CD4-positive, alpha-beta T cell treated with Interleukin-10 for 1 hour (primary cell): ENCODE data around the gene HMGN4.
A peak's percentile ranks its signal among the peaks of the same experiment; 100 is the strongest.
"Not testable (repeated sequence)": the region's sequence is repeated elsewhere in the genome, so short reads cannot be mapped to it uniquely, and the experiment has no call there.

ENCODE experiments used
- DNase-seq: peaks from one replicate; pipeline ENCODE4 v3.0.0-alpha.2; 2020

HMGN4 gene

DNA sequence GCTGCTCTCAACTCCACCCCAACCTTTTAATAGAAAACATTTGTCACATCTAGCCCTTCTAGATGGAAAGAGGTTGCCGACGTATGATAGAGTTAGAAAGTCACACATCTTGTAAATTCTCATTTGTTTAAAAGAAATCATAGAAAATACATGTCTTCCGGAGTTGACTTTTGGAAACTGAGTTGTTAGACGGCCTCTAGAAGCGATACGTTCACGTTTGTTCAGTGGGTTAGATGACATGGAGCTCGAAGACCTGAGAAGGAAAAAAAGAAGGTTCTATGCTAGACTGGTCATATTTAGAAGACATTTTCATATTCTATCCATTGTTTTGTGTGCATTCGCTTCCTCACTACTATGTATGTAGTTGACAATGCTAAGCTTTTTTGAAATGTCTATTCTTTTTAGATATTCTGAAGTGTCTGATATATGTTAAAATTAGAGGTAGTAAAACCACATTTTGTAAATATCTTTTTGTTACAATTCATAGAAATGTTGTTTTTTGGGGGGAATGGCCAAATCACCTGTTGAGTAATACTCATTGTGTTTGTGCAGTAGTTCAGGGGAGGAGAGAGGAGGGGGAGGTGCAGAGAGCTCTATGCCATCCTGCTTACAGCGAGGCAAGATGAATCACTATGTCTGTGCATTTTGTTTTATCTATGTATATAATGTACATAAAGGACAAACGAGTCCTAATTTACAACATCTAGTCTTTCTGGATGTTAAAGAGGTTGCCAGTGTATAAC, 15.5 kb upstream of the HMGN4 start:
- DNase-seq = not testable (repeated sequence)

DNA sequence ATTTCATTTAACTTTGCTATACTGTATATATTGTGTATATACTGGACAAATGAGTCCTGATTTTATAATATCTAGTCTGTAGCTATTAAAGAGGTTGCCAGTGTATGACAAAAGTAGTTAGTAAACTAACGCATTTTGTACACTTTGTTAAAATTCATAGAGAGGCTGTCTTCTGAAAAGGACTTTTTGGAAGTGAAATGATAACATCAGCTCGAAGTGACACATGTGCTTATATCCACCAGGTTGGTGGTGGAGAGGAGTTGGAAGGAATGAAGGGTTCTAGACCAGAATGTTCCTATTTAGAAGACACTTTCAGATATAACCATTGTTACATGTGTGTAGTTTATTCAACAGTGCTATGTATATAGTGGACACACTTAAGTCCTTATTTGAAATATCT, 13.9 kb upstream of the HMGN4 start:
- DNase-seq = not testable (repeated sequence)

GRCh38 chr6:26524722-26525370, 13.3 kb upstream of the HMGN4 start:
- DNase-seq = no peak

DNA sequence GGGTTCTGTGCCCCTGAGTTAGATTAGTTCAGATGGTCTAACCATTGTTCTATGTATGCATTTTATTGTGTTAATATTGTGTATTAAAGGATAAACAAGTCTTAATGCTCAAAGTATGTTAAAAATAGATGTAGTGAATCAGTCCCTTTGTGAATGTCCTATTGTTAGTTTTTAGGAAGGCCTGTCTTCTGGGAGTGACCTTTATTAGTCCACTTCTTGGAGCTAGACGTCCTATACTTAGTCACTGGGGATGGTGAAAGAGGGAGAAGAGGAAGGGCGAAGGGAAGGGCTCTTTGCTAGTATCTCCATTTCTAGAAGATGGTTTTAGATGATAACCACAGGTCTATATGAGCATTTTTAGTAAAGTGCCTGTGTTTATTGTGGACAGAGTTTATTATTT, 12.3 kb upstream of the HMGN4 start:
- DNase-seq = no peak

DNA sequence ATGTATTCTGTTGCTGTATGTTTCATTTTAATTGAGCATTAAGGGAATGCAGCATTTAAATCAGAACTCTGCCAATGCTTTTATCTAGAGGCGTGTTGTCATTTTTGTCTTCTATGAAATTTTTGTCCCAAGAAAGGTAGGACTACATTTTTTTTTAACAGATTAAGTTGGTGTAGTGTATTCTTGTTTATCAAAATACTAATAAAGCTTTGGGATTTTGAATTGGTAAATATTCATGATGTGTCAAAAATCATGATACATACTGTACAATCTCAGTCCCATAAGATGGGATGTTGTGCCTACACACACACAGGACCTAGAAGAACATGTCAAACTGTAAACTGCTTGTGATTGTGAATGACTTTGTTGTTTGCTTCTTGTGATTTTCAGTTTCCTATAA, 11.2 kb upstream of the HMGN4 start:
- DNase-seq = no peak

DNA sequence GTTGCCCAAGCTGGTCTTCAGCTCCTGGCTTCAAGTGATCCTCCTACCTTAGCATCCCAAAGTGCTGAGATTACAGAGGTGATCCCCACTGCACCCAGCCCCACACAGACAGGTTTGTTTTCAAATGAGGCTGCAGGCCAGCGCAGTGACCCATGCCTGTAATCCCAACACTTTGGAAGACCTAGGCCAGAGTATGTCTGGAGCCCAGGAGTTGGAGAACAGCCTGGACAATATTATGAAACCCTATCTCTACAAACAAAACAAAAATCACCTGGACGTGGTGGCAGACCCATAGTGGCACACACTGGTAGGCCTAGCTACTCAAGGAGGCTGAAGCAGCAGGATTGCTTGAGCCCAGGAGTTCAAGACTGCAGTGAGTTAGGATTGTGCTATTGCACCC, 8.0 kb upstream of the HMGN4 start:
- DNase-seq = no peak

GRCh38 chr6:26531897-26532296, 6.3 kb upstream of the HMGN4 start:
- no peak for DNase-seq

DNA sequence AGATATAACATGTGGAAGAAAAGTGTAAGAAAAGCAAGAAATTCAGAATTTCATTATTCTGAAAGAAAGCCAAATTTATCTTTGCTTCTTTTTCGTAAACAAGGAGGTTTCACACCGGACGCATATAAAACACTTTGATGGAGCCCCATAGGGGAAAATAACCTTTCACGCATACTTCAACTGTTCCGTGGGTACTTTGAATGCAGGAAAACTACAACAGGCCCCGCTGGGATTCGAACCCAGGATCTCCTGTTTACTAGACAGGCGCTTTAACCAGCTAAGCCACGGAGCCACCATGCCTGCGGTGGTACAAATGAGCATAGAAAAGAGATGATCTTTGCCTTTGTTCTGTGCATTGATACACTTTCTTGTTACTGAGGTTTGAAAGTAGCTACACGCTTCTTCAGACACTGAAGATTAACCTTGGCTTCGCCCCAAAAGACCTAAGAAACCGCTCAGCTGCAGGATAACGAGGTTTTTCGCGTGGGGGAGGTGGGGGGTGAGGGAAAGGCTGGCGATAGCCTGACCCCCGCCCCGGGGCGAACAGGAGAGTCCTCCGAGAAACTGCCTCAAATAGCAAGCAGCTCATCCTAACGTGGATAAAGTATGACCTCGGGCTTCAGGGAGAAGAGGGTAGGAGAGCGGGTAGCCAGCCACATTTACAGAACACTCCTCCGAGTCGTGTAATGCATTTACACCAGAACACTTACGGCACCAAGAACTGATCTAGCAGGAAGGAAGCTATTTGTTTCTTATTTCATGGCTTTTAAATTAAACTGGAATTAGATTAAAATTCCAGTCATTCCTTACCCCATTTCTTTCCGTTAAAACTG, 5.3 kb upstream of the HMGN4 start:
- DNase-seq = peak; percentile 96

GRCh38 chr6:26533532-26533931, 4.6 kb upstream of the HMGN4 start:
- DNase-seq = no peak

- no peak for DNase-seq
Observed at GRCh38 chr6:26534681-26535465, 3.3 kb upstream of the HMGN4 start.

- peak; percentile 49 for DNase-seq
Observed at GRCh38 chr6:26536571-26537159, 1.5 kb upstream of the HMGN4 start.

DNA sequence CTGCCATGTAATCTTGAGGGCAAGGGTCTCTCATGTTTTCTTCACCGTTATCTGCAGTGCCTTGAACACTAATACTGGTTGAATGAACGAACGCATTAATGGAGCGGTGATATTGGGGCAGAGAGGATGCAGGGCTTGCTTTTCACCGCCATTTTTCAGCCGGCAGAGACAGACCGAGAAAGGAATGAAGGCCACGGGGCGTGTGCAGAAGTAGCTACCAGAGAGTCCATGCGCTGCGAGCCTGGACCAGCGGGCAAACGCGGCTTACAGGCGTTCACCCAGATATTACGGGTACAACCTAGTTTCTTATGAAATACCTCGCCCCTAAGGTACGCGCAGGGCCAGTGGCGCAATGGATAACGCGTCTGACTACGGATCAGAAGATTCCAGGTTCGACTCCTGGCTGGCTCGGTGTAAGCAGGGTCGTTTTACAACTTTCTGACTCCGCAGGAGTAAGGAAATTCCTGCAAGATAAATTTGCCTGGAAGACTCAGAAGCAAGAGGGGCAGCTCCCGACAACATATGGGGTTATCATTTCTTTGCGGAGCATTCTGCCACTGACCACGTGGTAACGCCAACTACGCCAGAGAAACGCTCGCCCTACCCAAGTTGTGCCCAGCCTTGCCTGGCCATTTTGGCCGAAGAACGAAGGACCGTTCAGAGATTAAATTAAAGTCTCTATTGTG, 863 bp upstream of the HMGN4 start:
- DNase-seq = peak; percentile 97

- no peak for DNase-seq
Observed at GRCh38 chr6:26538572-26538902, 371 bp downstream of the HMGN4 start.

GRCh38 chr6:26539071-26539615, 977 bp downstream of the HMGN4 start:
- DNase-seq = no peak

GRCh38 chr6:26541579-26541978, 3.4 kb downstream of the HMGN4 start:
- no peak for DNase-seq

DNA sequence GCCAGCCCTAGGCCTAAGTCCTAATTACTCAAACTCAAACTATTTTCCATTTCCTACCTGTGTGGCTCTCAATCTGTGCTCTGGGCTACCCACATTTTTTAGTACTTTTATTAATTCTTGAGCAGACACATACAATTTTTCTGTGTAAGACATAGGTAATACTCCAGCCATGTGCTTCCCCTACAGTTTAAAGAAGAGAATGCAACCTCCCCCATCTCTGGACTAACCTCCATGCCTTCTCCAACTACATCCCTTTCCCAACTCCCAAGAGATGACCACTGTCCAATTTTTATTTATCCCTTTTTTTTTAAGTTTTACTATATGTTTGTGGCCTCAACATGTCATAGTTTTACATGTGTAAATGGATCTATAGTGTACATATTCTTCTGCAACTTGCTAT, 5.8 kb downstream of the HMGN4 start:
- DNase-seq = peak; percentile 31

DNA sequence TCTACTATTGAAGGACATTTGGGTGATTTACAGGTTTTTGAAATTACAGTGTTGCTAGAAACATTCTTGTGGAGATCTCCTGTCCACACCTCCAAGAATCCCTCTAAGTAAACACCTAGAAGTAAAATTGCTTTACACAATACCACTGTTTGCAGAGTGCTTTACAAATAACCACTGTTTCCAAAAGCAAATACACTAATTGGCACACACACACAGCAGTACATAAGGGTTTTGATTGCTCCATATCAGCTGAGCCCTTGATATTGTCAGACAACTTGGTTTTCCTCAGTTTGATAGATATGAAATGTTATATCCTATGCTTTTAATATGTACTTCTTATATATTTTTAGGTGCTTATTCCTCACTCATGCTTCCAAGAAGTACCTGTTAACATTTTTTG, 6.3 kb downstream of the HMGN4 start:
- no peak for DNase-seq

DNA sequence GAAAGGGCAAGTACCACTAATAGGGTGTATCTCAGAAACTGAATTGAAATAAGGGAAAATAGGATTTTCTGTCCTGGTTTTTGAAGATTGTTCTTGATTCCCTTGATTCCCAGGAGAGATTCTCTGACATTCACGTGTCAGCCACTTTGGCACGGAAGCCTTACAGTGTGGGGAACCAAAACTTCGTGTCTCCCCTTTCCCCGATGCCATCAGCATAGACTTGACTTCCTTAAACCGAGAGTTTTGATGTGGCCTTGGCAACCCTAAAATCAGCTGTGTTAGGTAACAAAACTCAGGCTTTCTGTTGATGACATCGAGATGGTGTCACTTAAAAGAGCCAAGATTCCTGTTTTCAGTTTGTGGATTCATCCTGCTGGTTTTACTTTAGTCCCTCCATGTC, 7.5 kb downstream of the HMGN4 start:
- DNase-seq = no peak

- not testable (repeated sequence) for DNase-seq
Observed at GRCh38 chr6:26547363-26547762, 9.2 kb downstream of the HMGN4 start.

- DNase-seq = peak; percentile 44
Observed at GRCh38 chr6:26550250-26550993, 12.3 kb downstream of the HMGN4 start.

- no peak for DNase-seq
Observed at GRCh38 chr6:26552205-26552604, 14.0 kb downstream of the HMGN4 start.
